Naive thymus-derived CD4-positive, alpha-beta T cell (primary cell): ENCODE results near the gene ADAMTSL1. TPM values are rescaled to one million over a fixed set of nuclear protein-coding genes. Genes with fewer than 3 reads are reported as not detected.

Experiments
- ATAC-seq: fragments of 150-1000 bp; cut with Tn5 transposase; 2 replicates; pipeline ENCODE4 v1.10.0; 2021; ENCODE audit warnings: mild to moderate bottlenecking, moderate library complexity
- CTCF ChIA-PET: fragments of 350-600 bp; sonication (Branson Sonifier 250); formaldehyde crosslinking; loops from one replicate; lab custom pipeline; 2021; ENCODE audit warnings: antibody characterized with exemption; lab: Charles Lee
- POLR2A ChIA-PET: fragments of 350-600 bp; sonication (Branson Sonifier 250); formaldehyde crosslinking; loops from one replicate; lab custom pipeline; 2021; ENCODE audit warnings: antibody characterized with exemption, inconsistent platforms; lab: Charles Lee
- DNase-seq, 9 donors: peaks; one replicate each; pipeline versions ENCODE4 v3.0.0 to v3.0.0-alpha.2; 2020 to 2022; ENCODE audit warnings: mixed read lengths in 1 of 9
- H3K27ac ChIP-seq: one replicate; pipeline ENCODE4 v1.7.0; 2013; ENCODE audit warnings: mild to moderate bottlenecking, low read depth, low read length, moderate library complexity
- H3K27me3 ChIP-seq, 2 donors: one replicate each; pipeline ENCODE4 v1.7.0; 2013; ENCODE audit warnings: low read length in 2 of 2, mild to moderate bottlenecking in 2 of 2, moderate library complexity in 2 of 2; ENCODE audit not compliant: control insufficient read depth in 2 of 2, insufficient read depth in 2 of 2
- H3K36me3 ChIP-seq, 3 experiments: 1 replicate in 2 of 3; 2 replicates in 1 of 3; pipeline ENCODE4 v1.7.0; 2013; ENCODE audit warnings: low read length in 3 of 3, mild to moderate bottlenecking in 3 of 3, moderate library complexity in 1 of 3; ENCODE audit not compliant: insufficient read depth in 3 of 3, control insufficient read depth in 2 of 3
- H3K4me1 ChIP-seq, 2 donors: one replicate each; pipeline ENCODE4 v1.7.0; 2013; ENCODE audit warnings: low read length in 2 of 2, mild to moderate bottlenecking in 2 of 2, moderate library complexity in 1 of 2; ENCODE audit not compliant: control insufficient read depth in 2 of 2, insufficient read depth in 2 of 2
- H3K4me3 ChIP-seq: 2 replicates; pipeline ENCODE4 v1.7.0; 2013; ENCODE audit warnings: mild to moderate bottlenecking, low read length
- H3K9me3 ChIP-seq, 3 experiments: 1 replicate in 2 of 3; 2 replicates in 1 of 3; pipeline ENCODE4 v1.7.0; 2013; ENCODE audit warnings: low read length in 3 of 3; ENCODE audit not compliant: control insufficient read depth in 2 of 3
- H3K27ac Mint-ChIP-seq, 9 donors: one replicate each; pipeline ENCODE4 v1.8.0; 2020 to 2022; ENCODE audit warnings: mixed read lengths in 9 of 9, mild to moderate bottlenecking in 8 of 9, moderate library complexity in 5 of 9, inconsistent platforms in 2 of 9
- H3K27me3 Mint-ChIP-seq, 5 donors: one replicate each; pipeline ENCODE4 v1.8.0; 2021 to 2022; ENCODE audit warnings: mixed read lengths in 5 of 5, mild to moderate bottlenecking in 1 of 5
- H3K36me3 Mint-ChIP-seq, 5 donors: one replicate each; pipeline ENCODE4 v1.8.0; 2020 to 2022; ENCODE audit warnings: mixed read lengths in 5 of 5, mild to moderate bottlenecking in 3 of 5, inconsistent platforms in 1 of 5
- H3K4me1 Mint-ChIP-seq, 7 donors: one replicate each; pipeline ENCODE4 v1.8.0; 2020 to 2022; ENCODE audit warnings: mixed read lengths in 7 of 7, mild to moderate bottlenecking in 3 of 7, inconsistent platforms in 1 of 7
- H3K4me3 Mint-ChIP-seq, 10 donors: one replicate each; pipeline ENCODE4 v1.8.0; 2020 to 2022; ENCODE audit warnings: mild to moderate bottlenecking in 10 of 10, mixed read lengths in 10 of 10, moderate library complexity in 6 of 10, inconsistent platforms in 2 of 10
- H3K9me3 Mint-ChIP-seq, 11 donors: one replicate each; pipeline ENCODE4 v1.8.0; 2020 to 2022; ENCODE audit warnings: mixed read lengths in 11 of 11, mild to moderate bottlenecking in 4 of 11, inconsistent platforms in 1 of 11, moderate library complexity in 1 of 11
- intact Hi-C, 2 donors: fragments of 100-400 bp; cut with micrococcal nuclease; formaldehyde crosslinking; loops; one replicate each; pipeline ENCODE4 v1.15.1; 2023
- polyA plus RNA-seq, 2 donors: library from polyadenylated mRNA; unstranded; fragments of 300-500 nt; fragmentation: Illumina TruSeq; gene quantifications; one replicate each; pipeline ENCODE4 v1.2.3, GENCODE V29; 2021
- total RNA-seq, 6 experiments: library from RNA in 5 of 6; stranded (reverse) in 5 of 6; gene quantifications; 1 replicate in 5 of 6; 2 replicates in 1 of 6; pipeline ENCODE4 v1.2.3 and lab custom pipeline; 2021 to 2026

ADAMTSL1 gene
- total and polyA plus RNA-seq, 7 experiments from 2014 or later, result not detected

GRCh38 chr9:18477121-18477660, 3.2 kb downstream of the ADAMTSL1 start:
- H3K27me3 ChIP-seq, result peaks cover 0 to 4% of the 10 kb centered on the region in 2 donors
- CTCF ChIA-PET, result no interaction called here
- no peak overlapping the region for H3K4me3 Mint-ChIP-seq
- H3K4me1 Mint-ChIP-seq, result no peaks in the 10 kb centered on the region
- H3K27me3 Mint-ChIP-seq, result peaks cover 22 to 34% (median 34%) of the 10 kb centered on the region in 5 donors
- no peak for DNase-seq
- no peaks in the 10 kb centered on the region for H3K9me3 ChIP-seq
- H3K9me3 Mint-ChIP-seq, result peaks cover 0 to 5% (median 0%) of the 10 kb centered on the region in 11 donors
- no peak overlapping the region for H3K27ac Mint-ChIP-seq
- H3K4me3 ChIP-seq, result no peak overlapping the region
- intact Hi-C loops, result no loop called here
- H3K27ac ChIP-seq, result no peak overlapping the region
- ATAC-seq, result no peak
- POLR2A ChIA-PET, result no interaction called here
- H3K36me3 Mint-ChIP-seq, result no peaks in the 10 kb centered on the region
- H3K36me3 ChIP-seq, result no peaks in the 10 kb centered on the region
- H3K4me1 ChIP-seq, result no peaks in the 10 kb centered on the region

- no peaks in the 10 kb centered on the region for H3K36me3 Mint-ChIP-seq
- Histone ChIP-seq H3K27ac (no peak overlapping the region), H3K4me3 (no peak overlapping the region), H3K4me1 (no peaks in the 10 kb centered on the region), H3K9me3 (no peaks in the 10 kb centered on the region), H3K27me3 (peaks cover 0 to 4% of the 10 kb centered on the region in 2 donors), H3K36me3 (no peaks in the 10 kb centered on the region)
- H3K4me1 Mint-ChIP-seq, result no peaks in the 10 kb centered on the region
- intact Hi-C loops, result no loop called here
- H3K27ac Mint-ChIP-seq, result no peak overlapping the region
- peaks cover 22 to 34% (median 34%) of the 10 kb centered on the region in 5 donors for H3K27me3 Mint-ChIP-seq
- H3K9me3 Mint-ChIP-seq, result peaks cover 0 to 5% (median 0%) of the 10 kb centered on the region in 11 donors
- no peak for ATAC-seq
- H3K4me3 Mint-ChIP-seq, result no peak overlapping the region
- DNase-seq, result no peak
- CTCF ChIA-PET, result no interaction called here
- POLR2A ChIA-PET, result no interaction called here
Observed at GRCh38 chr9:18477719-18478118, 3.8 kb downstream of the ADAMTSL1 start.

GRCh38 chr9:18478501-18479361, 4.8 kb downstream of the ADAMTSL1 start:
- H3K36me3 ChIP-seq, result no peaks in the 10 kb centered on the region
- H3K36me3 Mint-ChIP-seq, result no peaks in the 10 kb centered on the region
- intact Hi-C loops, result no loop called here
- H3K9me3 ChIP-seq, result no peaks in the 10 kb centered on the region
- H3K4me3 ChIP-seq, result no peak overlapping the region
- POLR2A ChIA-PET, result no interaction called here
- H3K4me1 Mint-ChIP-seq, result no peaks in the 10 kb centered on the region
- H3K4me3 Mint-ChIP-seq, result no peak overlapping the region
- H3K27me3 ChIP-seq, result peaks cover 0 to 4% of the 10 kb centered on the region in 2 donors
- ATAC-seq, result no peak
- DNase-seq, result no peak
- peaks cover 0 to 5% (median 0%) of the 10 kb centered on the region in 11 donors for H3K9me3 Mint-ChIP-seq
- no peak overlapping the region for H3K27ac ChIP-seq
- H3K4me1 ChIP-seq, result no peaks in the 10 kb centered on the region
- CTCF ChIA-PET, result no interaction called here
- peaks cover 22 to 41% (median 28%) of the 10 kb centered on the region in 5 donors for H3K27me3 Mint-ChIP-seq
- no peak overlapping the region for H3K27ac Mint-ChIP-seq

- H3K27me3 ChIP-seq, result peaks cover 0 to 4% of the 10 kb centered on the region in 2 donors
- H3K36me3 ChIP-seq, result no peaks in the 10 kb centered on the region
- ChIA-PET POLR2A (no interaction called here), CTCF (no interaction called here)
- Mint-ChIP-seq H3K9me3 (peaks cover 0 to 5% (median 0%) of the 10 kb centered on the region in 11 donors), H3K4me3 (no peak overlapping the region), H3K27ac (no peak overlapping the region), H3K4me1 (no peaks in the 10 kb centered on the region), H3K36me3 (no peaks in the 10 kb centered on the region), H3K27me3 (peaks cover 20 to 36% (median 23%) of the 10 kb centered on the region in 5 donors)
- H3K4me1 ChIP-seq, result no peaks in the 10 kb centered on the region
- no peak overlapping the region for H3K27ac ChIP-seq
- intact Hi-C loops, result no loop called here
- no peak overlapping the region for H3K4me3 ChIP-seq
- H3K9me3 ChIP-seq, result no peaks in the 10 kb centered on the region
- DNase-seq (no peak), ATAC-seq (no peak)
Observed at GRCh38 chr9:18479405-18479804, 5.5 kb downstream of the ADAMTSL1 start.

- Histone ChIP-seq H3K27ac (no peak overlapping the region), H3K9me3 (no peaks in the 10 kb centered on the region), H3K36me3 (no peaks in the 10 kb centered on the region), H3K27me3 (peaks cover 0 to 4% of the 10 kb centered on the region in 2 donors), H3K4me3 (no peak overlapping the region), H3K4me1 (no peaks in the 10 kb centered on the region)
- H3K27me3 Mint-ChIP-seq, result peaks cover 14 to 24% (median 18%) of the 10 kb centered on the region in 5 donors
- DNase-seq, result no peak
- H3K36me3 Mint-ChIP-seq, result no peaks in the 10 kb centered on the region
- CTCF ChIA-PET, result no interaction called here
- H3K27ac Mint-ChIP-seq, result no peak overlapping the region
- peaks cover 0 to 5% (median 0%) of the 10 kb centered on the region in 11 donors for H3K9me3 Mint-ChIP-seq
- no peaks in the 10 kb centered on the region for H3K4me1 Mint-ChIP-seq
- no peak overlapping the region for H3K4me3 Mint-ChIP-seq
- POLR2A ChIA-PET, result no interaction called here
- no peak for ATAC-seq
- intact Hi-C loops, result no loop called here
Observed at GRCh38 chr9:18480662-18481093, 6.7 kb downstream of the ADAMTSL1 start.

- Mint-ChIP-seq H3K4me1 (no peaks in the 10 kb centered on the region), H3K4me3 (no peak overlapping the region), H3K27me3 (peaks cover 3 to 18% (median 9%) of the 10 kb centered on the region in 5 donors), H3K27ac (no peak overlapping the region), H3K9me3 (peaks cover 0 to 5% (median 0%) of the 10 kb centered on the region in 11 donors), H3K36me3 (no peaks in the 10 kb centered on the region)
- no peaks in the 10 kb centered on the region for H3K9me3 ChIP-seq
- H3K27ac ChIP-seq, result no peak overlapping the region
- DNase-seq (no peak), ATAC-seq (no peak)
- no peaks in the 10 kb centered on the region for H3K4me1 ChIP-seq
- no peaks in the 10 kb centered on the region for H3K27me3 ChIP-seq
- intact Hi-C loops, result no loop called here
- H3K36me3 ChIP-seq, result no peaks in the 10 kb centered on the region
- CTCF ChIA-PET, result no interaction called here
- POLR2A ChIA-PET, result no interaction called here
- no peak overlapping the region for H3K4me3 ChIP-seq
Observed at GRCh38 chr9:18482371-18482770, 8.4 kb downstream of the ADAMTSL1 start.
